GM12864 (cell line): ENCODE measurements around the gene DAB1.

Experiments used
- DNase-seq: peaks from one replicate; pipeline ENCODE4 v3.0.0-alpha.2; 2011; ENCODE audit warnings: low read depth
- H3K4me3 ChIP-seq: 2 replicates; pipeline ENCODE4 v1.5.1; 2011; ENCODE audit warnings: mild to moderate bottlenecking, low read depth, low read length, control low read depth
- CTCF ChIP-seq: IDR thresholded peaks from 2 replicates; pipeline ENCODE4 v1.5.1; 2011; ENCODE audit warnings: low read depth, mild to moderate bottlenecking, moderate library complexity, low read length, control low read depth, inconsistent platforms; ENCODE audit errors: missing control alignments

Gene DAB1

GRCh38 chr1:57327336-57327735, 96.5 kb downstream of the DAB1 start:
- TF ChIP-seq CTCF: no peak
- H3K4me3 ChIP-seq: no peak overlapping the region
- no peak for DNase-seq

- no peak for TF ChIP-seq CTCF
- no peak overlapping the region for H3K4me3 ChIP-seq
- DNase-seq: no peak
Observed at GRCh38 chr1:57325536-57325935, 98.3 kb downstream of the DAB1 start.

GRCh38 chr1:57325117-57325516, 98.7 kb downstream of the DAB1 start:
- no peak overlapping the region for H3K4me3 ChIP-seq
- no peak for DNase-seq
- TF ChIP-seq CTCF: no peak

GRCh38 chr1:57324388-57324787, 99.5 kb downstream of the DAB1 start:
- TF ChIP-seq CTCF: no peak
- no peak for DNase-seq
- H3K4me3 ChIP-seq: no peak overlapping the region

GRCh38 chr1:57321776-57322175, 102.1 kb downstream of the DAB1 start:
- no peak overlapping the region for H3K4me3 ChIP-seq
- DNase-seq: no peak
- TF ChIP-seq CTCF: no peak

- DNase-seq: no peak
- H3K4me3 ChIP-seq: no peak overlapping the region
- no peak for TF ChIP-seq CTCF
Observed at GRCh38 chr1:57319791-57320190, 104.1 kb downstream of the DAB1 start.

GRCh38 chr1:57319165-57319564, 104.7 kb downstream of the DAB1 start:
- DNase-seq: no peak
- no peak overlapping the region for H3K4me3 ChIP-seq

More at GRCh38 chr1:57319165-57319564, 104.7 kb downstream of the DAB1 start:
- TF ChIP-seq CTCF: no peak
